ENCODE measurements around the gene KCTD7.
"Not testable (repeated sequence)": the region's sequence is repeated elsewhere in the genome, so short reads cannot be mapped to it uniquely, and the experiment has no call there.

Gene KCTD7

DNA sequence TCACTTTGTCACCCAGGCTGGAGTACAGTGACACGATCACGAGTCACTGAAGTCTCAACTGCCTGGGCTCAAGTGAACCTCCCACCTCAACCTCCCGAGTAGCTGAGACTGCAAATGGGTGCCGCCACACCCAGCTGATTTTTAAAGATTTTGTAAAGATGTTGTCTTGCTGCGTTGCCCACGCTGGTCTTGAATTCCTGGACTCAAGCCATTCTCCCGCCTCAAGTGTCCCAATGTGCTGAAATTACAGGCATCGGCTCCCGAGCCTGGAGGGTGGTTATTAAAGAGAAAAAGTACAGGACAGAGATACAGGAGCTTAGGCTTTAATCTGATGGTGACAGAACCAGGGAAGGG lies 55.1 kb downstream of the KCTD7 start:
- DNase-seq = no peak

DNA sequence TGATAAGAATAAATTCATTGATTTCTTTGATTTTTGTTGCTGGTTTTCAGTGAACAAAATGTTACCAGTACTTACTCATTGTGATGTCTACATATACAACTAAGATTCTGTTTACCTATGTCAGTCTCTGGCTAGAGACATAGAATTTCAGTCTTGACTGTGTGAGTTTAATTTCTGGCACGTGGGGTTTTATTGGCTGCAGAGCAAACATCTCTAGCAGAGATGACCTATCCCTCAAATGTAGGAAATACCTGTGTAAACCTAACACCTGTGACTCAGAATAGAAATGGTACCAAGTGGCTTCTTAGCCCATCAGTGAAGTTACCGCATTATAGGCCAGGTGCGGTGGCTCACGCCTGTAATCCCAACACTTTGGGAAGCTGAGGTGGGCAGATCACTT lies 57.0 kb downstream of the KCTD7 start:
- DNase-seq = not testable (repeated sequence)

DNA sequence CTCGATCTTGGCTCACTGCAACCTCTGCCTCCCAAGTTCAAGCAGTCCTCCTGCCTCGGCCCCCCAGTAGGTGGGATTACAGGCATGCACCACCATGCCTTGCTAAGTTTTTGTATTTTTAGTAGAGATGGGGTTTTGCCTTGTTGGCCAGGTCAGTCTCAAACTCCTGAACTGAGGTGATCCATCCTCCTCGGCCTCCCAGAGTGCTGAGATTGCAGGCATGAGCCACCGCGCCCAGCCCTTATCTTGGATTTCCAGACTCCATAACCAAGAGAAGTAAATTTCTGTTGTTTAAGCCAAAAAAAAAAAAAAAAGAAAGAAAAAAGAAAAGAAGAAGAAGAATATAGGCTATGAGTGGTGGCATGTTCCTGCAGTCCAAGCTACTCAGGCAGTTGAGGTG lies 58.5 kb downstream of the KCTD7 start:
- no peak for DNase-seq

DNA sequence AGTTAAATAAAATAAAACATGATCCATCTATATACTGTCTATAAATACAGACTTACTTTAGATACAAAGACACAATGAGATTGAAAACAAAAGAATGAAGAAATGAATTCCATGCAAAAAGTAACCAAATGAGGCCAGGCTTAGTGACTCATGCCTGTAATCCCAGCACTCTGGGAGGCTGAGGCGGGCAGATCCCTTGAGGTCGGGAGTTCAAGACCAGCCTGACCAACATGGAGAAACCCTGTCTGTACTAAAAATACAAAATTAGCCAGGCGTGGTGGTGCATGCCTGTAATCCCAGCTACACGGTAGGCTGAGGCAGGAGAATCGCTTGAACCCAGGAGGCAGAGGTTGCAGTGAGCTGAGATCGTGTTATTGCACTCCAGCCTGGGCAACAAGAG lies 59.0 kb downstream of the KCTD7 start:
- DNase-seq = not testable (repeated sequence)

DNA sequence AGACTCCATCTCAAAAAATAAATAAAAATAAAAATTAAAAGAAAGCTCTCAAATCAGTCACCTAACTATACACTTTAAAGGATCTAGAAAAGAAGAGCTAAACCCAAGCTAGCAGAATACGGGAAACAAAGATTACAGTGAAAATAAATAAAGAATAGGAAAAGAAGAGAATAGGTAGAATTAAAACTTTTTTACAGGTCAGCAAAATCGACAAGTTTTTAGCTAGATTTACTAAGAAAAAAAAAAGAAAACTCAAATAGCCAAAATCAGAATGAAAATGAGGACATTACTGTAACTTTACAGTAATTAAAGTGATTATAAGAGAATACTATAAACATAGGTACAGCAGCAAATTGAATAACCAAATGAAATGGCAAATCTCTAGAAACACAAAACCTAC lies 60.4 kb downstream of the KCTD7 start:
- DNase-seq = no peak

DNA sequence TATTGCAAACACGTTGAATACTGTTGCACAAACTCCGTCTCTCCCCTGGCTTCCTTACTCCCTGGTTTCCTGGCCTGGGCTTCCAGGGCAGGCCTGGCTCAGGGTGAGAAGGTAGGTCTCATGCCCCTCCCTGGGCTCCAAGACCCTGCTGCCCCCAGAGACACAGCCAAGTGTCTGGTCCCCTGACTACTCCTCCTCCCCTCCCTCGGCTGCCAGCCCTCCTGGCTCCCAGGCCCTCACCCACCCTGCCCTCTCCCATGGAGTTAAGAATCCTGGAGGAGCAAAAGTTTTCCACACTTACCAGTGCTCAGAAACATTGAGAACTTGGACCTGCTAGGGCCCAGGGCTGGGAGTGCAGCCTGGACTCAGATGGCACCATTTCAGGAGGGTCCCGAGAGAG lies 64.7 kb downstream of the KCTD7 start:
- DNase-seq = no peak

All from SHP77 (cell line).